ENCODE results near the gene HOXB2. TPM values are rescaled to one million over a fixed set of nuclear protein-coding genes. Genes with fewer than 3 reads are reported as not detected.

HOXB2 gene
- total RNA-seq, 1 experiment from 2014 or later: 3.7 TPM

GRCh38 chr17:48563385-48563838 is 18.5 kb upstream of the HOXB2 start (continued):
- TF ChIP-seq TEAD4 (CRISPR knock-in tag; IDR thresholded peaks at IDR 0.05): no peak
- TF ChIP-seq ZNF425 (CRISPR knock-in tag; conservative IDR thresholded peaks at IDR 0.05): no peak
- no peak for TF ChIP-seq ZSCAN18 (CRISPR knock-in tag; IDR thresholded peaks at IDR 0.05)
- TF ChIP-seq NR3C1 (CRISPR knock-in tag; conservative IDR thresholded peaks at IDR 0.05; ENCODE audit: low read depth): no peak
- TF ChIP-seq TP53 (CRISPR knock-in tag; IDR thresholded peaks at IDR 0.05): no peak

GRCh38 chr17:48562934-48563333 is 18.0 kb upstream of the HOXB2 start:
- TF ChIP-seq GTF2I (CRISPR knock-in tag; conservative IDR thresholded peaks at IDR 0.05): no peak
- no peak for TF ChIP-seq ZNF396 (CRISPR knock-in tag; IDR thresholded peaks at IDR 0.05; ENCODE audit: borderline replicate concordance)
- no peak for TF ChIP-seq KAT7 (CRISPR knock-in tag; IDR thresholded peaks at IDR 0.05; ENCODE audit: borderline replicate concordance)
- no peak for TF ChIP-seq ERG (CRISPR knock-in tag; IDR thresholded peaks at IDR 0.05)
- no peak overlapping the region for H3K4me3 Mint-ChIP-seq
- no peaks in the 10 kb centered on the region for H3K36me3 Mint-ChIP-seq
- DNase-seq (ENCODE audit: low spot score) (no peak), ATAC-seq (no peak)
- no peaks in the 10 kb centered on the region for H3K9me3 Mint-ChIP-seq
- ChIA-PET POLR2A (interaction anchor here (0.8 kb wide), 1 partner anchor 8 kb away, joined by 3 read pairs; no protein-coding TSS in a partner anchor), CTCF (interaction anchor here (0.7 to 2.3 kb wide), 3 partner anchors 19 to 74 kb away, joined by 3 to 8 read pairs (median 4); no protein-coding TSS in a partner anchor)
- H3K27ac Mint-ChIP-seq: no peak overlapping the region
- H3K27me3 Mint-ChIP-seq (ENCODE audit: low read depth): peaks cover 62% of the 10 kb centered on the region; the same call in 1 of the 2 replicates
- peaks cover 29% of the 10 kb centered on the region for H3K4me1 Mint-ChIP-seq

GRCh38 chr17:48561884-48562810 is 17.2 kb upstream of the HOXB2 start:
- DNase-seq (ENCODE audit: low spot score) (no peak), ATAC-seq (peak; percentile 16; the same call in 1 of the 2 replicates)
- peaks cover 29% of the 10 kb centered on the region for H3K4me1 Mint-ChIP-seq
- POLR2A ChIA-PET: no interaction called here
- CTCF ChIA-PET: interaction anchor here (0.6 to 2.3 kb wide), 3 partner anchors 74 to 103 kb away, joined by 3 to 8 read pairs (median 3); no protein-coding TSS in a partner anchor
- H3K4me3 Mint-ChIP-seq: no peak overlapping the region
- H3K36me3 Mint-ChIP-seq: no peaks in the 10 kb centered on the region
- no peak overlapping the region for H3K27ac Mint-ChIP-seq
- H3K9me3 Mint-ChIP-seq: no peaks in the 10 kb centered on the region
- peaks cover 69% of the 10 kb centered on the region; the same call in 1 of the 2 replicates for H3K27me3 Mint-ChIP-seq (ENCODE audit: low read depth)
- TF ChIP-seq SP1 (CRISPR knock-in tag; conservative IDR thresholded peaks at IDR 0.05): no peak
- no peak for TF ChIP-seq SOX15 (CRISPR knock-in tag; IDR thresholded peaks at IDR 0.05)
- no peak for TF ChIP-seq NR3C1 (CRISPR knock-in tag; conservative IDR thresholded peaks at IDR 0.05; ENCODE audit: low read depth)
- TF ChIP-seq ZNF532 (CRISPR knock-in tag; IDR thresholded peaks at IDR 0.05; ENCODE audit: borderline replicate concordance): no peak
- no peak for TF ChIP-seq CDX4 (CRISPR knock-in tag; IDR thresholded peaks at IDR 0.05; ENCODE audit: borderline replicate concordance)
- no peak for TF ChIP-seq FOXJ3 (CRISPR knock-in tag; IDR thresholded peaks at IDR 0.05; ENCODE audit: borderline replicate concordance)
- TF ChIP-seq GRHL2 (CRISPR knock-in tag; IDR thresholded peaks at IDR 0.05; ENCODE audit: insufficient replicate concordance, severe bottlenecking): no peak
- no peak for TF ChIP-seq ZNF671 (CRISPR knock-in tag; IDR thresholded peaks at IDR 0.05)
- TF ChIP-seq ZNF121 (CRISPR knock-in tag; IDR thresholded peaks at IDR 0.05): no peak
- TF ChIP-seq ATF2 (CRISPR knock-in tag; IDR thresholded peaks at IDR 0.05; ENCODE audit: borderline replicate concordance, low read depth): no peak

All from WTC11 (cell line).